Heart left ventricle (tissue), 13 donors: ENCODE results near the gene GSK3B.

Source experiments
- CTCF ChIP-seq, 12 donors: fragments of 200-600 bp; sonication (generic) in 4 of 12; IDR thresholded peaks; one replicate each; pipeline versions ENCODE4 v1.5.0 to v1.8.0; 2018 to 2022; ENCODE audit warnings: antibody characterized with exemption in 12 of 12, mild to moderate bottlenecking in 5 of 12
- POLR2A ChIP-seq, 2 donors: fragments of 450-650 bp; IDR thresholded peaks; one replicate each; pipeline ENCODE4 v1.6.1; 2017; ENCODE audit warnings: antibody characterized with exemption in 2 of 2, mild to moderate bottlenecking in 2 of 2, moderate library complexity in 2 of 2
- donor health status: ischemic (EF 13 %, LVEDD 7.1; RV severe dilation, severe dysfunction).
- donor health status: DM: no; HTN: yes; CAD: no.
- donor health status: DM: no; HTN: no; CAD: no.
- donor health status: ischemic (EF 25% LVEDD 6.9; RV normal size, moderate dysfunction).
- donor health status: ischemic (EF 25% LVEDD 5.7; RV mildly dilated, moderate dysfunction).
- donor health status: ischemic (EF 35%, LVEDD 5.7; RV mildly dilated, moderate dysfunction).
- donor health status: nonischemic (EF 11% LVEDD 7.7; RV severe dilation, severe dysfunction).
- donor health status: DM: yes; HTN: yes; CAD: no.
- donor health status: PGD.
- donor health status: ischemic (EF 29% LVEDD 5.4; RV normal size, mild dysfunction).
- donor health status: nonischemic (EF 23%, LVEDD 6.1; RV moderate dilation, normal function).

GRCh38 chr3:120102674-120103073 is 8.4 kb upstream of the GSK3B start:
- TF ChIP-seq CTCF (IDR thresholded peaks at IDR 0.05) (no peak), POLR2A (IDR thresholded peaks at IDR 0.05) (no peak)
